D341Med (cell line): ENCODE results near the gene NAPG.
"Not testable (repeated sequence)": the region's sequence is repeated elsewhere in the genome, so short reads cannot be mapped to it uniquely, and the experiment has no call there.

ENCODE experiments used
- DNase-seq: peaks from one replicate; pipeline ENCODE4 v3.0.0; 2012; ENCODE audit warnings: low spot score

The NAPG gene

DNA sequence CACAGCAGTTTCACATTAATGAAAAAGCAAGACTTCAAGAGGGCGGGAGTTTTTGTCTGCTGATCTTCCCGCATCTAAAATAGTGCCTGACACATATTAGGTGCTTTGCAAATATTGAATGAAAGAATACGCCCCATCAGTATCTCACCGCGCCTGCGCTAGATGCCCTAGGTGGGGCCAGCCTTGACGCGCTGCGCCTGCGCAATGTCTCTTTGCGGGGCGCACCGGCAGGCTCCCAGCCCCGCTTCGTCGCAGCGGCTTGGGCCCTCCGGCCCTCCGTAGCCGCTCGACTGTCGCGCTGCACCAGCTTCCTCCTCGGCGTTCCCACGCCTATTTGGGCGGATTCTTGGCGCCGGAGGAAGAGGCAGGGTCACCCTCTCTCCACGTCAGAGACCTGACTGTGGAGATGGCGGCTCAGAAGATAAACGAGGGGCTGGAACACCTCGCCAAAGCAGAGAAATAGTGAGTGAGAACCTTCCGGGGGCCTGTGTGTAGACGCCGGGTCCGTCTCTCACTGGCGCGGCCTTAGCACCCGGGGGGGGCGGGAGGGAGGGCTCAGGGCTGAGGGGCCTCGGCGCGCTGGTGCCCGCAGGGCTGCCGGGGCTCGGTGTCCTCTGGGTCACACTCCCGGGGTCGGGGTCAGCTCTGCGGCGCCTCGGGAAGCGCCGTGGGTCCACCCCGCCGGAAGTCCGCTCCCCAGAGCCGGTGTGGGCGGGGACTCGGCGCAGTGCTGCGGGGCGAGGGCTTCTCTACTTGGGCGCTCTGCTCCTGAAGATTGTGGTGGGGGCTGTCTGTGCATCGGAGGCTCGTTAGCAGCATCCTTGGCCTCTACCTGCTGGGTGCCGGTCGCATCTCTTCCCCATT lies at the start of gene NAPG:
Gene NAPG, plus strand, starts transcription at position 331 of the 864 bp plus-strand sequence. Its CDS starts 76 bp downstream, at position 407.
- peak; percentile 100 for DNase-seq

DNA sequence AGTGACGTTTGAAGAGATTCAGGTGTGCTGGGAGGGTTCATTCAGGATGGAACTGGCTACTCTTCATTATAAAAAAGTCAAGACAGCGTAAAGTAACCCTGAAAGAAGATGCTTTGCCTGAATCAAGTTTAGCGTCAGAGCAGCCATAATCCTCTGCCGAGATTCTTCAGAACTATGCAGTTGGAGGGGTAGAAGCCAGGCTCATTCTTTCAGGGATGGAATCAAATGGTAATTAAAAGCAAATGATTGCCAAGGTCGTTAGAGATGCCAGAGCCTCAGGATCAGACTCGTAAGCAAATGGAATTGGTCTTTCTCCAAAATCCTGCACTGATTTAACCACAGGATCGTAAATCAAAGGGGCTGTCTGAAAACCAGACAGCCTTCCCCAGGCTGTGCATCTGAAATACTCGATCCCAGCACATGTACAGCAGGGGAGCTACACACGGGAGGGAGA lies 49.5 kb upstream of the NAPG start:
- DNase-seq = no peak

DNA sequence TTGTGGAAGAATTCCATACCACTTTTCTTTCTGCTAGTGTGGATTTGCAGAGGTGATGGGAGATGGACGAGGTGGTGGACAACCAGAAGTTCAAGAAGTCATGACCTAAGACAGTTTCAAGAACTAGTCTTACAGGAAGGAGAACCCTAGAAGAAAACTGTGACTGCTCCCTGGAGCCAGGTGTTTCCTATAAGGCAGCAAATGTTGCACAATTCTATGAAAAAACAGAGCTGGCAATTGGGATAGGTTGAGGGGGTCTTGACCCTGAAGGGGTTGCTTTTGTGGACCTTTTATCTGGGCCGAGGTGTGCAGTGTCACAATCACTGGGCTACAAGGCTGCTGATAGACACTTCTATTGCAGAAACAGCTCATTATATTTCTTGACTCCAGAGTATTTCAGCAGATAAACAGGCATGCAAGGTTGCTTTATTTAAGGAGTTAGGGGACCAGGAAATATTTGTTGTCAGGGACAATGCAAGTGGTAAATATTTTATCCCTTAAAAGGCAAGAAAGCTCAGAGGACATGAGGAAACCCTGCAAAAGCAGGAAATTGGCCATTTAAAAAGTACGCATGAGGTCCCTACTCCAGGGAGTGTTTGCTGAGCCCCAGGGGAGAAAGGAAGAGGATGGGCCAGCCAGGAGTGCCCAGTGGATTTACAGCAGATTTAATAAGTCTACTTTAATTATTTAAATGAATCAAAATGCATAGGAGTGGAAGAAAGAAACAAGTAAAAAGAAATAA lies 48.5 kb upstream of the NAPG start:
- no peak for DNase-seq

DNA sequence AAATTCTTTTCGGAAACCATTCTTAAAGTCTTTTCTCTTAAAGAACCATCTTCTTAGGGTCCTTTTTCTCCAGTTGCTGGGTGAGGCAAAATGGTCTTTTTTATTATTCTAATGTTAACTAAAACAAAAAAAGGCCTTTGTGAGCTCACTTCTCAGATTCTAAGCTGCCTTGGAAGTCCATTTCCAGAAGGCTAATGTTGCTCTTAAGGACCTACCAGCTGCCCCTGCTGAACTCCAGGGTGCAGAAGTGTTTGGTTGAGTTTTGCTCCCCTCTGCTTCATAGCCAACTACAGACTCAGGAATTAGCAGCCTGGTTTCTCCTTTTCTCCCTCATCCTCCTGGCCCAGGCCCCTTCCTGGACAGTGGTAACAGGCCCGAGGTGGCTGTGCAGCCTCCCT lies 48.0 kb upstream of the NAPG start:
- DNase-seq = no peak

GRCh38 chr18:10481831-10482230 lies 44.0 kb upstream of the NAPG start:
- no peak for DNase-seq

GRCh38 chr18:10482363-10482984 lies 43.4 kb upstream of the NAPG start:
- DNase-seq = no peak

DNA sequence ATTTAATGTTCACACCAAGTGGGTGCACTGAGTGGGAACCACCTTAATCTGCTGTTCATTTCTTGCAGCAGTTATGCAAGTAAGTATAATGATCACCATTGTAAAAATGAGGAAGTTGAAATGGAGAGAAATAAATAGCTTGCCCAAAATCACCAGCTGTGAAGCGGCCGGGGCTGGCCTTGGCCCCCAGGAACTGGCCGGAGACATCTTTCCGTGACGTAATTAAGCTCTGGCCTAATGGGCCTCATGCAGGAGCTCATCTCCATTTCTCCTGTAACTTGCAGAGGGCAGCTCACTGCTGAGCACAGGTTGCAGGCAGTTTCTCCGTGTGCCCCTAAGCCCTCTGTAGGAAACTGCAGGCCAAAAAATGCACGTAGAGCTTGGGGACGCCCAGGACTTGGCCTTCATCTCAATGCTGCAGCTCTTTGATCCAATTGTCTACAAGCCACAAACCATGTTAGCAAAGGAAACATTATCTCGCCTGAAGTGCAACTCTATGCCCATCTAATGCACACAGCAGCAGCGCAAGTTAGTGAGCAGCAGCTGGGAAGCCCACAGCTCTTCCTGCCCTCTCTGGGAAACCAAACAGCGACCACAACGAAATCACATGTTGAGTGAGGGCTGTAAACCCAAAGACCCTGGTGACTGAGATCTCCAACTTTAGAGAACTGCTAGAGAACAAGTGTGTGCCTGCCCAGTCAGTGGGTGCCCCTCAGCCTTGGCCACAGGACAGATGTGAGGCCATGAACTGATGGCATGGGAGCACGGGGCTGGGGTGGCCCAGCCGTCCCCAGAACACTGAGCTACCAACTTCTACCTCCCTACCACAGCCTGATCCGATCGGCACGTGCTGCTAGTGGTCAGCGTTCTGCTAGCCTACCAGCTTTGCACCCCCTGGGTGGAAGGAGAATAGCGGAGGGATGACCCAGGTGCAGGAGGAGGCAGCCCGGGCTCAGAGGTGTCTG lies 42.6 kb upstream of the NAPG start:
- no peak for DNase-seq

GRCh38 chr18:10485475-10485874 lies 40.4 kb upstream of the NAPG start:
- DNase-seq = no peak

DNA sequence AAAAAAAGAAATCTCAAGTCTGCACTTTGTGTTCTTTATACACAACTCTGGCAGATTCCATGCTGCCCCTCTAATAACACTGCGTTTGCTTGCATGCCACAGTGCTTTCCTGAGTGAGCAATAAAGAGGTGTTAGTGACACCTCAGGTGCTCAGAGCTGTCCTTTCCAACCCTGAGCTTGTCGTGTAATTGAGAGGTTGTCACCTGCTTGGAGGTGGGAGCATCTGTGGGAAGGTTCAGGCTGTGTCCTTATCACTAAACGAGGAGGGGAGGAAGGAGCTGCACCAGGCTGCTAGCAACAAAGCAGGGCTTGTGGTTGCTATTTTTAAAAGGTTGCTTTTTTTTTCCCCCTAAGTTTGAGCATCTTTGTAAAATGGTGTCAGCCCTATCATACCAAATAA lies 39.5 kb upstream of the NAPG start:
- DNase-seq = no peak

DNA sequence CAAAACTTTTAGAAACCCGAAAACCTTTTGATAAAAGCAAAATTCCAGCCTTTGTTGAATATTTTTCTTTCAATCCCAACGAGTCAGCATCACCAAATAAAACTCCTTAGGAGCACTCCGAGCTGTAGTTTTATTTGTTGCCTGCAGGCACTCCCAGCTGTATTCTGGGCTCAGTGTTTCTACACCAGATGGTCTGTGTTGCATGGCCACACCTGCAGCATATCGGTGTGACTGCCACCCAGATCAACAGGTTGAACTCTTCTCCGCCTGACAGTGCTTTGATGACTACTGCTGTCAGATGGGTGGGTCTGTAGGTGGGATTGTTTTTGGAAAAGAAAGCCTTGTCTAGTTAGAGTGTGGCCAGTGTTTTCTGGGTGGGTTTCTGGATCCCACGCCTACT lies 38.7 kb upstream of the NAPG start:
- no peak for DNase-seq

DNA sequence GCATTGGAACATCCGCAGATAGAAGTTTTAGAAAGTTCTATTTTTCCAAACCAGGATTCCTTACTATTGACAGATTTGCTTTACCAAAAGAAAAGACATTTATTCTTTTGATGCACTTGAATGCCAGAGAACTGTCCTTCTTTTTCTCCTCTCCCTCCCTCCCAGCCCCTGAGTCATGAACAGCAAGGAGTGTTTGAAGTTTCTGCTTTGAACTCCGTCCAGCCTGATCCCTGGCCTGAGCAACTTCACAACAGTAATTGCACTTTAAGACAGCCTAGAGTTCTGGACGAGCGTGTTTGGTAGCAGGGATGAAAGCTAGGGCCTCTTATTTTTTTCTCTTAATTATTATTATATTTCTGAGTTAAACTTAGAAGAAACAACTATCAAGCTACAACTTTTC lies 37.8 kb upstream of the NAPG start:
- DNase-seq = no peak

DNA sequence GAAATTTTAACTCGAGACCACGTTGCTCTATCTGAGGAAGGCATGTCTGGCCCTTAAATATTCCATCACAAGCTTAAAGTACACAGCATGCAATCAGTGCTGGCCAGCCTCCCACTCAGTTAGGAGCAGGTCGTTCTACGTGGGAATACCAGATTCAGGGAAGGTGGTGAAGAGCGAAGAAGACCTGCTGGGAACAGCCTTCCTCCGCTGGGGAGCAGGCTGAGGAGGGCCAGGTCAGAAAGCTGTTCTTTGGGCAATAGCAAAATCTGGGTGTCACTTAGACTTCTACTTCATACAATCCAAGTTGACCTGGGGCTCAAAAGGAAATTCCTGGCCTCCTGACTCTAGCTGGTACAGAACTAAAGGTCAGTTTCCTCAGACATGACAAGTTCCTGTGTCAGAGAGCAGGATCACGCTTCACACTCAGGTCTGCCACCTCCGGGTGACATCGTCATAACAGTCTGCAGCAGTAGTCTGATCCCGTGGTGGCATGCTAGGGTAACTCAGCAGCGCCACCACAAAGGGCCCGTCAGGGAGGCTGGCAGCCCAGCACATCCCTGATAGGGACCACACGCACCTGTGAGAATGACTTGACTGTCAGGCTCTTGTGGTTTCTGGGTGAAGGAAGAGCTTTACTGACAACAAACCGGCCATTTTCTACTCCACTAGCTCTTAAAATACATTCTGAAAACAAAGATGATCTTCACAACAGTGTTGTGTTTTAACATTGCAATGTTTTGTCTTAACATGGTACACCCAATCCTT lies 35.2 kb upstream of the NAPG start:
- peak; percentile 62 for DNase-seq

DNA sequence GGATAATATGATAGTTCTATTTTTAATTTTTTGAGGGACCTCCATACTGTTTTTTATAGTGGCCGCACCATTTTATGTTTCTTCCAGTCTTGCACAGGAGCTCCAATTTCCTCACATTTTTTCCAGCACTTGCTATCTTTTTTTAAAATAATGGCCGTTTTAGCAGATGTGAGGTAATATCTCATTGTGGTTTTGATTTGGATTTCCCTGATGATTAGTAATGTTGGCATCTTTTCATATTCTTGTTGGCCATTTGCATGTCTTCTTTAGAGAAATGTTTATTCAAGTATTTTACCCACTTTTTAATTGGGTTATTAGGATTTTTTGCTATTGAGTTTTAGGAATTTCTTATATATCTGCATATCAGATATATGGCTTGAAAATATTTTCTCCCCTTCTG lies 29.9 kb upstream of the NAPG start:
- DNase-seq = no peak

- DNase-seq = no peak
Measured at GRCh38 chr18:10497206-10497749, 28.5 kb upstream of the NAPG start.

GRCh38 chr18:10499230-10499629 lies 26.6 kb upstream of the NAPG start:
- DNase-seq = no peak

DNA sequence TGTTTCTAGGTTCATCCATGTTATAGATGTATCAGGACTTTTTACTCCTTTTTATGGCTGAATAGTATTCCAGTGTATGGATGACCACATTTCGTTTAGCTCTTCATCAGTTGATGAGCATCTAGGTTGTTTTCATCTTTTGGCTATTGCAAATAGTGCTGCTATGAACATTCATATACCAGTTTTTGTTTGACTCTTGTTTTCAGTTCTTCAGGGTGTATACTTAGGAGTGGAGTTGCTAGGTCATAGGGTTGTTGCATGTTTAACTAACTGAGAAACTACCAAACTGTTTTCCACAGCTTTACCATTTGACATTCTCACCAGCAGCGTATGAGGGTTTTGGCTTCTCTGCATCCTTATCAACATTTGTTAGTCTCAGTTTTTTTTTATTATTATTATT lies 25.8 kb upstream of the NAPG start:
- DNase-seq = no peak

DNA sequence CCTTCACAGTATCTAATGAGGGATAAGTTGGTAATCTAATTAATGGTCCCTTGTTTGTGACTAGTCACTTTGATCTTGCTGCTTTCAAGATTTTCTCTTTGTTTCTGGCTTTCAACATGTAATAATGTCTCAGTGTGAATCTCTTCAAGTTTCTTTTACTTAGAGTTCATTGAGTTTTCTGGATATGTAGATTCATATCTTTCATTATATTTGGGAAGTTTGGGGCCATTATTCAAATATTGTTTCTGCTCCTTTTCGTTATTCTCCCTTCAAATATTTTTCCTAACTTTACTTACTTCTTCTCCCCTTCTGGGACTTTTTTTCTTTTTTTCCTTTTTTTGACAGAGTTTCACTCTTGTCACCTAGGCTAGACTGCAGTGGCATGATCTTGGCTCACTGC lies 21.1 kb upstream of the NAPG start:
- no peak for DNase-seq

GRCh38 chr18:10505892-10506291 lies 19.9 kb upstream of the NAPG start:
- not testable (repeated sequence) for DNase-seq

- DNase-seq = no peak
Measured at GRCh38 chr18:10508591-10508990, 17.2 kb upstream of the NAPG start.

GRCh38 chr18:10511236-10511635 lies 14.6 kb upstream of the NAPG start:
- no peak for DNase-seq

DNA sequence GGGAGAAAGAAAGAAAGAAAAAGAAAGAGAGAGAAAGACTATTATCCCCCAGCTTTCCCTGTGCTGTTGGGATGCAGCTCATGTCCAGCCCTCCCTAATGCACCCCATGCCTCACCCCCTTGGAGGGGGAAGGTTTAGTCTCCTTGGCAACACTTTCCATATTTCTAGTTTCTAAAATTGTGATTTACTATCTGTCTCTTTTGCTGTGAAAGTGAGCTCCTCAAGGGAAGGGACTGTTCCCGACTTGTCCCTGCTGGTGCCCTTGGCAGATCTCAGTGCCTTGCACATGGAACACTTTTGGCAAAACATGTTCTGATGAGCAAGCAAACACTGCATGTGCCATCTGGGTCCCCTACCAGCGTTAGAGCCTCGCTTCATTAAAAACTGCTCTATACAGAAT lies 11.7 kb upstream of the NAPG start:
- DNase-seq = no peak
